Effector CD8-positive, alpha-beta T cell (primary cell): Measurements from ENCODE around the gene IPCEF1.
"Not testable (repeated sequence)": the region's sequence is repeated elsewhere in the genome, so short reads cannot be mapped to it uniquely, and the experiment has no call there.

Experiments
- DNase-seq: peaks from one replicate; lab custom pipeline; 2025; lab: John Stamatoyannopoulos, UW

The IPCEF1 gene

DNA sequence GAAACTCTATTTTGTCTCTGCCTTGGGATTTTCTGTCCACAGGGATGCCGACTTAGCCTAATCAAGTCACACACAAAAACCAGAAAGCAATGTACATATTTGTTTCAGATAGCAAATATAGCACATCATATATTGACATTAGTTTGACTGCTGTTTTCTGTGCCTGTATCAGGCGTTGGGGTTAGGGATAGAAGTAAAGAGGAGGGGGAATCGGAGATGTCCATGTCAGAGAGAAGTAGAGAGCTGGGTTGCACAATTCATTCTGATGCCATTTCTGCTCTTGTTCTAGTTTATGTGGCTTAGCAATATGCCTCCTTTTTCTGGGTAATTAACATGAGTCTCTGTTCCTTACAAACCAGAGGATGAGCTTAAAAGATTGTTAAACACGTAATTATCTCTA, 14.7 kb upstream of the IPCEF1 start:
- no peak for DNase-seq

DNA sequence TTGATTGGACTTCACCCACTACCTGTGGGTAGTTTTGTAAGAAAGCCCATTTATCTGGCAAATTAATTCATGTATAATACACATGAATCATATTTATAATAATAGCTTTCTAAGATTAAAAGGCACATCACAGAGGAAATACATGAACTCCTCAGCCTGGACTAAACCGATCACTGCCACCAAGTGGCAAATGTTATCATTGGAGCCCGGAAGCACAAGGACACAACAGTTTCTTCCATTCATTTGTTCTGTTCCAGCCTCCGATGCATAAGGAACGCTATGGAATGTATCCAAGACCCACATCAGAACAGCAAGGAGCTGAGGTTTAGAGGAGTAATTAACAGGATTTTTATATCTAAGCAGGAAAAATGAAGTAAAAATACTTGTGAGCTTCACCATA, 13.9 kb upstream of the IPCEF1 start:
- DNase-seq: no peak

DNA sequence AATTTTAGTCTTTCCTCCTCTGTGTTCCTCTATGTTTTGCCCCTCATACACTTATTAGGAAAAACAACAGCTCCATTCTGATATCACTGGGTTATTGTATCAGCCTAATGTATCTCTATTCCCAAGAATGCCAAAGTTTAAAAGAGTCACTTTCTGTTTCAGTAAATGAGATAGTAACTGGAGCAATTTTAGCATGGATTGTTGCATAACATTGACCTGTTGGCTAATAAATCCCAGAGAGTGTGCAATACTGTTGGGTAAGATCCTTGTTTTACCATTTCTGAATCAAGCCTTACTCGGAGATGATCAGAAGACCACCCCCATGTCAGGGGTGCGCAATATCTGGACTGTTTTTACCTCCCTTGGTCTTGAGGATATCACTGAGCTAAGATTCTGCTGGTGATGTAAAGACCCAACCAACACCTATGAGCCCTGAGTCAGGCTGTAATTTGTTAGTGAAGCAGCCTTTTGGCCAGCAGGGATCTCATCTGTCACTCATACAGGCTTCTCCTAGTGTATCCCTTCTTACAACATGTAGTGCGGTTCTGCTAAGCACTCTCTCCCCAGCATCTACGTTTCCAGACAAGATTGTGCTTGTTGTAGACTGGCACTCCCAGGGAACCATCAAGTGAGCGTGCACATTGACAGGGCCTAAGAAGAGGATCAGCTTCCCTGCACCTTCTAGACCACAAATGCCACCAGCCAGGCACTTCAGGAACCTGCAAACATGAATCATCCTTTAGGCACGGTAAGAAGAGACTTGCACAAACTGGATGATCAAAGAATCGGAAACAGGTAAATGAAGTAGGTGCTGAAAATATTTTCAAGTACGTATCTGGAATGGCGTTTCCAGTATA, 11.5 kb upstream of the IPCEF1 start:
- DNase-seq: no peak

DNA sequence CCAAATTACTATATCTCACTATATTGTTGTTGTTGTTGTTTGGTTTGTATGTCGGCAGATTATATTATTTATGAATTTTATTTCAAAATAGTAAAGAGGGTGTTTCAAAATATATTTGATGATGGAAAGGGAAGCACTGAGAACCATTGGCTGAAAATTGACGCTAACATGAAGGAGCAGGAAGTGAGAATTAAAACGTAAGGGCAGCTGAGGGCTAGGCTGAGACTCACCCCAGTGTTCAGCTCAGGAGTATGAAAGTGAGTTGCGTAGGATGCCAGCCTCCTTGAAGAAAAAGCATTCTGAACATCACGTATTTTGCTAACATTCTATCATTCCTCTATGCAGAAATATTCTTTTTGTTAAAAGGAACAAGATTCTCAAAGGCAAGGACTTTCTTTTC, 10.7 kb upstream of the IPCEF1 start:
- no peak for DNase-seq

DNA sequence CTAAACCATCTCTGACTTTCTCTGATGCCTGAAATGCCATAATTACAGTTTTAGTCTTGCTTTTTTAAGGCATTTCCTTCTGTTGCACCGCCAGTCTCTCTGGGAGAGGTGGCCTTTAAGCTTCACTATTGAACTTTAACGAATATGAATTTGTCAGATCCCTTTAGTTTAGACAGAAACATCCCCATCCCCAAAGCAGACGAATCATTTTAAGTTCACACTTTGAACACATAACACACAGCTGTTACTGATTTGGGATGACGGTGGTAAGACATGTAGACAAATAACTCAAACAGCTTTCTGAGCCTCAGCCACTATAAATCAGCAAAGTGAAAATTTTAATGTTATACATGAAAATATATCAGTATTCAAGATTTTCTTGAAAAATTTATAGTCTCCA, 7.2 kb upstream of the IPCEF1 start:
- DNase-seq: no peak

DNA sequence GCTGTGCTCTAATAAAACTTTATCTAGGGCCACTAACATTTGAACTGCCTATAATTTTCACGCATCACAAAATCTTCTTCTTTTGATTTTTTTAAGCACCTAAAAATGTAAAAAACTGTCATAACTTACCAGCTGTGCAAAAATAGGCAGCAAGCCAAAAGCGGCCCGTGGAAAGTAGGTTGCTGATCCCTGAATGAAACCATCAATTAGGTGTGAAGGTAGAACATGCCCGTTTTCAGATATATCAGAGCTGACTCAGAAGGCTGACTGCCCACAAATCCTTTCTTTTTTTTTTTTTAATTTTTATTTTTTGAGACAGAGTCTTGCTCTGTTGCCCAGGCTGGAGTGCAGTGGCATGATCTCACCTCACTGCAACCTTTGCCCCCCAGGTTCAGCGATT, 4.9 kb upstream of the IPCEF1 start:
- DNase-seq: no peak

DNA sequence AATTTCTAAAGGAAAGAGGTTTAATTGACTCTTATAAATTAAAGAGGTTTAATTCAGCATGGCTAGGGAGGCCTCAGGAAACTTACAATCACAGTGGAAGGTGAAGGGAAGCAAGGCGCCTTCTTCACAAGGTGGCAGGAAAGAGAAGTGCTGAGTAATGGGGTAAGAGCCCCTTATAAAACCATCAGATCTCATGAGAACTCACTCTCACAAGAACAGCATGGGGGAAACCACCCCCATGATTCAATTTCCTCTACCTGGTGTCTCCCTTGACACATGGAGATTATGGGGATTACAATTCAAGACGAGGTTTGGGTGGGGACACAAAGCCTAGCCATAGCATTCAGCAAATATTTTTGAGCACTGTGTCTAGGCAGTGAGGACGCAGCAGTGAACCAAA, 3.9 kb upstream of the IPCEF1 start:
- DNase-seq: no peak

DNA sequence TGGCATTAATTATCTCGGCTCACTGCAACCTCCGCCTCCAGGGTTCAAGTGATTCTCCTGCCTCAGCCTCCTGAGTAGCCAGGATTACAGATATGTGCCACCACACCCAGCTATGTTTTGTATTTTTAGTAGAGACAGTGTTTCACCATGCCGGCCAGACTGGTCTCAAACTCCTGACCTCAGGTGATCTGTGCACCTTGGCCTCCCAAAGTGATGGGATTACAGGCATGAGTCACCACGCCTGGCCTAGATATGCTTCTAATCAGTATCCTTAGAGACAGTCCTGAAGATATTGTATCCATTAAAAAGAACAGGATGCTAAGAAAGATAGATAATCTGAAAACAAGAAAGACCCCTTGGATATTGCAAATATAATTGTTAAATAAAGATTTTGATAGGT, 3.1 kb upstream of the IPCEF1 start:
- no peak for DNase-seq

DNA sequence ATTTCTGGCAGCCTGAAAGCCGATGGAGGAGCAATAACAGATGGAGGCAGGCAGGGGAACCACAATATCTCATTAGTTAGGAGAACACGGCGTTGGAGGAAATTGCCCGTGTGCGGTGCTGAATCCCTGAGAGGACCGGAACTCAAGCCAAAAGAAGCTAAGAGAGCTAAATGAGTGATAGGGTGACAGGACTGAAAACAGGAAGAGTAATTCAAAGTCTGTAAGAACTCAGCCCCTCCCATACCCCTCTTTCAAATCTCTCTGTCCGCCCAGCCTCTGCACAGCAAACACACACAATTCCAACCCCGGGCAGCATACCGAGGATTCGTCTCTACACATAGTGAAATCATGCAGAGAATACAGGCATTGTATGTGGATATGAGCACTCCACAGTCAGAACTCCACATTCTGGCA, 2.6 kb upstream of the IPCEF1 start:
- no peak for DNase-seq

DNA sequence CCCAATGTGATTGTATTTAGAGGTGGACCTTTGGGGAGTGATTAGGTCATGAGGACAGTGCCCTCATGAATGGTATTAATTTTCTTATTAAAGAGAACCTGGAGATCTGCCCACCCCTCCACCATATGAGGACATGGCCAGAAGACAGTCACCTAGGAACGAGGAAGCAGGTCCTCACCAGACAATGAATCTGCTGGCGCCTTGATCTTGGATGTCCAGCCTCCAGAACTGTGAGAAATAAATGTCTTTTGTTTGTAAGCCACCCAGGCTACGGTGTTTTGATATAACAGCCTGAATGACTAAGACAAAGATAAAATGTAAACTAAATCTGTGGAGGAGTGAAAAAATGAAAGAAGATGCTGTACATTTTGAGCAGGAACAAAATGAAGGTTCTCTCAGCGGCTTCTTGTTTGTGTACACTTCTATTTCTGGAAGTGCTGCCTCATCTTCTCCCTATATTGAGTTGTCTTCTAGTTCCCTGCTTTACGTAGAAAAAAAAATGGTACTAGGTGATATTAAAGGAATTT, 1.5 kb upstream of the IPCEF1 start:
- no peak for DNase-seq

DNA sequence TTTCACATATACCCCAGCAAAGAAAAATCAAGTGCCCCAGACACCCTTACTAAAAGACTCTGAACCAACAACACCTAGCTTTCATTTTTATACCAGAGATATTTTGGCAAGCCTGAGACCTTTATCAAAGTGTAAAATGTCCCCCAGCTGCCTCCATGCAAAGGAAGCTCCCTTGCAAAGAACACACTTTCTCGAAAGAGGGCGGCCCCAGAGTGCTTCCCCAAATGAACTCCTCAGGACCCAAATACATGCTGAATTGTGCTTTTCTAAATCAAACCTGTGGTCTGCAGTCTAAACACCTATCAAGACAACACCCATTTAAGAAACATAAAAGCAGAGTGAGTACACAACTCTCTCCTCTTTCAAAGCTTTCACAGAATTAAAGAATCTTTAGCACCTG, 490 bp downstream of the IPCEF1 start:
- DNase-seq: no peak

DNA sequence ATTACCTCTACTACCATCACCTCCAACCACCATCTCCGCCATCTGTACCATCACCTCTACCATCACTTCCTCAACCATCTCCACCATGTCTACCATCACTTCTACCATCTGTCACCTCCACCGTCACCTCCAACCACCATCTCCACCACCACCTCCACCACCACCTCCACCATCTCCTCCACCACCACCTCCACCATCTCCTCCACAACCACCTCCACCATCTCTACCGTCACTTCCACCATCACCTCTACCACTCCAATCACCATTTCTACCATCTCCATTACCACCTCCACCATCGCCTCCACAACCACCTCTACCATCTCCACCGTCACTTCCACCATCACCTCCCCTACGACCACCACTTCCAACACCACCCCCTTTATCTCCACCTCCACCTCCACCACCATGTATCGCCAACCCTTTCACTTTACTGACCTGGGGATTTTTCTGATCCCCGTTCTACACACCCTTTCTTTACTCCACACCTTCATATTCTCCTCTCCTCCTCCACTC, 2.3 kb downstream of the IPCEF1 start:
- DNase-seq: no peak

DNA sequence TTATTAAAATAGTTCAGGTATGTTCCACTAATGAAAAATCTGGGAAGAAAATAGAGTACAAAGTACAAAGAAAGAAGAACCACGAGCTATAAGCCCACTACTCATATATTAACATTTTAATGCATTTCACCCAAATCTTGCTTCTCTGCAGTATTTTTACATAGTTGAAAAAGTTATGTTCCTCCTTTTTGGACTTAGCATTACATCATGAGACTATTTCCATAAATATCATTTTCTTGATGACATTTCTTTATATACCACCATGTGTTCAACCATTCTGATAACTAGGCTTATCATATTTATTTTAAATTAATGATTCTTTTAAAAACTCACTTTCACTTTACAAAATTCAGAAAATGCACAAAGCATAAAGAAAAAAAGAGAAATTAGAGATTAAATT, 3.0 kb downstream of the IPCEF1 start:
- DNase-seq: no peak

DNA sequence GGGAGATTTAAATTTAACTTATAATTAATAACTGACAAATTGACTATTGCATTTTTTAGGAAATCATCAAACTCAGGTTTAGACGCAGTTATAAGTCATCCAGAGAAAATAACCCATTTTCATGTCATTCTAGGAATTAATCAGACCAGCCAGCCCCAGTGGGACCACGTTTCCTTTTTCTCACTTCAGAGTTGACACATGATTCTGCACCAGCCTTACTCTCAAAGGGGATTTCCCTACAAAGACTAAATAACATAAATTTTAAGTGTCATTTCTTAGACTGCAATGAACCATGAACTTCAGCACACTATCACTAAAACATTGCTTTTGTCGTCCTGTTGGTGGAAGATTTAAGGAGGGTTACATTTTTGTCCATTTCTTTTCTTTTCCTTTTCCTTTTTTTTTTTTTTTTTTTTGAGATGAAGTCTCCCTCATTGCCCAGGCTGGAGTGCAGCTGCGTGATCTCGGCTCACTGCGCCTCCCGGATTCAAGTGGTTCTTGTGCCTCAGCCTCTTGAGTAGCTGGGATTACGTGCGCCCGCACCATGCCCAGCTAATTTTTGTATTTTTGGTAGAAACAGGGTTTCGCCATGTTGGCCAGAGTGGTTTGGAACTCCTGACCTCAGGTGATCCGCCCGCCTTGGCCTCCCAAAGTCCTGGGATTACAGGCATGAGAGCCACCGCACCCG, 3.6 kb downstream of the IPCEF1 start:
- DNase-seq: no peak

DNA sequence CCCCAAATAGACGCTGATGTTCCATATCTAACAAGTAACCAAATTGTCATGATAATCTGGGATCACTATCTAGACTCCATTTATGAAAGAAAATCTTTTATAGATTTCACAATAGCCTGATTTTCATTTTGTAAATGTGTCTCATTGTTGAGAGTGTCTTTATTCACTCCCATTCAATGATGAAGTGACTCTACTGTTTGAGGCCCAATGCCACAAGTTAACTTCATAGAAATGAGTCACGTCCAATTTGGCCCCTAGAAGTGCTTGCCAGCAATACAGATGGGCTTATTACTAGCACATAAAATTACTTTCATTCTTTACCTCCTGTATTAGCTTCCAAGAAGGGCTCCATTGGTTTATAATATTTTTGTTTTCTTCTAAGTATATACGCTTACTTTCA, 6.3 kb downstream of the IPCEF1 start:
- no peak for DNase-seq

DNA sequence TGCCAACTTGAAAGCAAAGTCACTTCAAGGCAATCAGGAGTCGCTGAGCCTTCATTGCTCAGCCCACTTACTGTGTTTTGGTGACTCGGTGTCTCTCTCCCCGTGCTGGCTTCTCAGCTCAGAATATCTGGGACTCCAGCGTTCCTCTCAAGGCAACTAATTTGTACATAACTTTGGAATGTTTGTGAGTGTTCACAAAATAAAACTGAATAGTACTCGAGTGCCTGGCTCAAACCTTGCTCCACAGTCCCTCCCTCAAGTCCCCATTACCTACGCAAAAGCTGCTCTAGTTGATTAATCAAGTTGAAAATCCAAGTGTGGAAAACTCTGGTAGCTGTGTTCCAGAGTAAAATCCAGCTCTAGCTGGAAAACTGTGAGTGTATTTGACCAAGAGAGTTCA, 8.6 kb downstream of the IPCEF1 start:
- no peak for DNase-seq

DNA sequence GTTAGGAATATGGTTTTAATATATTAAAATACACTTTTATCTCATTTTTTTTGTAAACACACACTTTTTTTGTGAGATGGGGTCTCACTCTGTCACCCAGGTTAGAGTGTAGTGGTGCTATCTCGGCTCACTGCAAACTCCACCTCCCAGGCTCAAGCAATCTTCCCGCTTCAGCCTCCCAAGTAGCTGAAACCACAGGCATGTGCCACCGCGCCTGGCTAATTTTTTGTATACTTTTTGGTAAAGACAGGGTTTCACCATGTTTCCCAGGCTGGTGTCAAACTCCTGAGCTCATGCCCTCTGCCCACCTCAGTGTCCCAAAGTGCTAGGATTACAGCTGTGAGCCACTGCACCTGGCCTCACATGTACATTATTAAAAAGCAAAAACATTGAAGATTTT, 10.8 kb downstream of the IPCEF1 start:
- DNase-seq: no peak

DNA sequence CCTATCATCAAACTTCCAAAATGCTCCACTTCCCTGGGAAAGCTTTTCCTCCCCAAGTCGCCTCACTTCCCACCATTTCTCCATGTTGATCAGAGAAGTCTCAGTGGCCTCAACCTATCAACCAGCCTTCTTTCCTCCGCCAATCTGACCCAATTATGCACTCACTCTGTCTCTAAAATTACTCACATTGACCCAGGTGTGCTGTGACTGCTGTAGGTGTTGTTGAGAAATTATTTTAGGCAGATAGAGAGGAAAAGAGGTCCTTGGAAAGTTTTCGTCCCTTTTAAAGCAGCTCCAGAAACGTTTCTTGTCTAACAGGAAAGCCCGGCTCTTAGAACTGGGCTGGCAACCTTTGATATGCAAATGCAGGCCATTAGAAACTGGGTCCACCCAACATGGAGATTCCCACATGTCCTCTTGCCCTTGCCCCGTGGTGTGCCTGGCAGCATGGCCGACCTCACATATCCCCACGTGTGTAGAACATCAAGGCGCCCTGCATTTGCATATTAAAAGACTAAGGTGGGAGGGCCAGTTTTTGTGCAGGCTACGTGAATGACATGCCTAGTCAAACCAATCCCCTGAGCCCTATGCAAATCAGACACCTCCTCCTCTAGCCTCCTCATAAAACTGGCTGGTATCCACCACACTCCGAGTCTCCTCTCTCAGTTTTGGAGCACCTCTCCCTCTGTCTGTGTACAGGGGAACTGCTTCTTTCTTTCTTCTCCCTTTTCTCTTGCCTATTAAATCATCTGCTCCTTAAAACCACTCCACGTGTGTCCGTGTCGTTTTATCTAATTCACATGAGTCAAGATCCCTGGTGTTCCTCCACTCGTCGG, 12.9 kb downstream of the IPCEF1 start:
- no peak for DNase-seq

DNA sequence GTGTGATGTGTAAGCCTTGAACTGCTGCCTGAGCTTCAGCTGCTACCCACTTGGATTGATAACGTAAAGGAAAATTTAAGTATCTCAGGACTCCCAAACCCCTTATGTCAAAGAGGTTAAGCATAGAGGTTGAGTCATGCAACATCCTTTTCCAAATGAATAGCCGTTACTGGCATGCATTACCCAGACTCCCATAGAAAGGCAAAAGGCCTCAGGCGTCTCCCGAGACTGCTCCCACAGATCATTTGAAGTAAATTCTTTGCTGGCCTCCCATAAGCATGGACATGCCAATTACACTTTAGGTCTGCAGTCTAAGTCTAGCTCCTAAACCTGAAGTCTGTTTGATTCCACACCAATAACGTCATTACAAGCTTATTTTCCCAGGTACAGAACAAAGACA, 14.7 kb downstream of the IPCEF1 start:
- DNase-seq: no peak

DNA sequence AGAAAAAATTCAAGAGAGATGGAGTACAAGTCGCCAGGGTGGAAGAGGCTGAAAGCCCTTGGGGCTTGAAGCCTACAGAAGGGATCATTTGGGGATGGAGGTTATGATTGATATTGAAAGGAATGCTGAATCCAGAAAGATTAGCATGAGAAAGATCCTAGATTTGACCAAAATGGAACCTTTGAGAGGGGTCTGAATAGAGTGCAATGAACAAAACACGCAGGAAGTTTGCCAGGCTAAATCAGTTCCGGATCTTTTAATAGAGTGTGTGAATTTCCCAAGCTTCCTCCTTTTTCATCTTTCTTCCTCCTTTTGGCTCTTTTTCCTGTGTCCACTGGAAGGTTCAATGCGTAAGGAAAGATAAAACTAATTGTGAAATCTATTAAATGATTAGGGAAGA, 15.3 kb downstream of the IPCEF1 start:
- no peak for DNase-seq

DNA sequence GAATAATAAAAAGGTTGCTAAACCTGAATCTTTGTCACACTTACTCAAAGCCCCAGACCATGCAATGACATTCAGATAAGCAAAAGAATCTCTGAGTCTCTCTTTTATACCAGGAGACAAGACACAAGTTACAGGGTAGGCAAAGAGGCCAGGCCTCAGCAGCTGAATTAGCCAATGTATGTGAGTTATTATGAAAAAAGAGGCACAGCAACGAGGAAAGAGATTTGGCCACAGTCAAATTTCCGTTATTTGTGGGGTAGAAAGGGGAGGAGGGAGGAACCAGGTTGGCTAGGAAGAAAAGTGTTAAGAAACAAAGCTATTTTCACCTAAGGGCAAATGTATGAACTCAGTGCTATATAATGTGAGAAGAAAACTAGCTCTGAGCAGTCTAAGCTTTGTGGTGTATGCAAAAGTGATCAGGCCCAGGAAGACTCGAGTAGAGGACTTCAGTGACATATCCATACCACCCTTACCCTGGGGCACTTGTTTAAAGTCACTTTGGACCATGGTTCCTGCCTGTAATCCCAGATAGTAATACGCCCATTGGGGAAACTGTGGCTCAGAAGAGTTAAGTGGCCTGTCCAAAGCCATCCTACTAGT, 19.1 kb downstream of the IPCEF1 start:
- DNase-seq: no peak

DNA sequence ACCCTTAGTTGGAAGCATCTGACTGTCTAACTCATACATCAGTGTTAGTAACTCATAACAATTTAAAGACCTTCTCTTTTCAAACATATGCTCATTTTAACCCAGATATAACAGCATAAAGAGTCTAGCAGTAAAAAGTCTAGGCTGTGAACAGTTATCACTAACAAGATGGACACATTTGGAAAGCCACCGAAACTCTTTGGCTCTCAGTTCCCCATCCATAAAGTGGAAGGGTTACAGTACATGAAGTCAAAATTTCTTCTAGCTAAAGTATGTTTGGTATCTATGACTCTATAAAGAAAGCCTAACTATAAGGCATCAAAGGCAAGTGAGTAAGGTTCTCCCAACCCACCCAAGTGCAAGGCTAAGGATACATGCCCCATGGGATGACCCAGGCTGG, 22.5 kb downstream of the IPCEF1 start:
- DNase-seq: not testable (repeated sequence)
